Upper lobe of right lung (tissue), 1 donor: Measurements from ENCODE around the gene CRIP1. TPM values are rescaled to one million over a fixed set of nuclear protein-coding genes. Genes with fewer than 3 reads are reported as not detected.
A peak's percentile ranks its signal among the peaks of the same experiment; 100 is the strongest.

Source experiments
- ATAC-seq: fragments of 200-7000 bp; cut with Tn5 transposase; one replicate; pipeline ENCODE4 v1.9.1; 2020; ENCODE audit warnings: mild to moderate bottlenecking, moderate library complexity
- DNase-seq: peaks from one replicate; pipeline ENCODE4 v3.0.0-alpha.2; 2020
- H3K27ac ChIP-seq: fragments of 200-600 bp; one replicate; pipeline ENCODE4 v1.8.0; 2022
- H3K27me3 ChIP-seq: fragments of 200-600 bp; one replicate; pipeline ENCODE4 v1.8.0; 2022; ENCODE audit warnings: mild to moderate bottlenecking
- H3K36me3 ChIP-seq: fragments of 200-600 bp; one replicate; pipeline ENCODE4 v1.8.0; 2022
- H3K4me1 ChIP-seq: fragments of 200-600 bp; one replicate; pipeline ENCODE4 v1.8.0; 2022
- H3K4me3 ChIP-seq: fragments of 200-600 bp; one replicate; pipeline ENCODE4 v1.8.0; 2022; ENCODE audit warnings: mild to moderate bottlenecking
- H3K9me3 ChIP-seq: fragments of 200-600 bp; one replicate; pipeline ENCODE4 v1.8.0; 2022
- CTCF ChIP-seq: fragments of 200-600 bp; IDR thresholded peaks from one replicate; pipeline ENCODE4 v1.8.0; 2022; ENCODE audit warnings: antibody characterized with exemption
- intact Hi-C: fragments of 100-400 bp; cut with DNase I; formaldehyde crosslinking; loops from one replicate; pipeline ENCODE4 v1.11.0; 2022
- total RNA-seq: library from RNA; stranded (reverse); fragmentation: NEBNext Ultra II Directional; extraction: Animal tissue kit (Norgen Biotek cat#: 25700); gene quantifications from one replicate; pipeline ENCODE4 v1.2.1, GENCODE V29; 2021
- donor health status: DM: no; HTN: yes; CAD: no; lungs with severe emphysema.

The CRIP1 gene
- total RNA-seq, 1 donor from 2014 or later: 96.2 TPM

DNA sequence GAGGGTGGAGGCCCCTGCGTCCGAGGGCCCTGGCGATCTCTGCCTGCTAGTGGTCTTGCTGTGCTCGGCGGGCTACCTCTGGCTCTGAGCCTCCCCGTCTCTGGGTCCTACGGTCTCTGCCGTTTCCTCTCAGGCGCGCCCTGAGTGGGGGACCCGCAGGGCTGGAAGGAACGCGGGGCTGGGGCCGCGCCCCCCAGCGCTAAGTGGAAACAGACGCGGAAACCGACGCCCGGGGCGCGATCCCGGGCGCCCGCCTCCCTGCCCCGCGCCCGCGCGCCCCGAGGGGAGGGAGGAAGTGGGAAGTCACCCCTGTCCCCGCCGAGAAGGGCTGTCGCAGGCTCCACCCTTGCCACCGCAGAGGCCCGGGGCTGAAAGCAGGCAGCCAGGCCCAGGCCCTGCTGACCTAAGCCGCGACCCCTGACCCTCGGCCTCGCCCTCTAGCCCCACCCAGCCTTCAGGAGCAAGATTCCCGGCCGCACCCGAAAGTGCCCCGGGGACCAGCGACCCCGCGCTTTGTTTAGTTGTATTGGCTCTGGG is 831 bp downstream of the CRIP1 start:
- intact Hi-C loops: no loop called here
- Histone ChIP-seq H3K27me3 (no peaks in the 10 kb centered on the region), H3K36me3 (no peaks in the 10 kb centered on the region), H3K9me3 (no peaks in the 10 kb centered on the region), H3K27ac (peak overlapping the region; percentile 91), H3K4me1 (peaks cover 52% of the 10 kb centered on the region), H3K4me3 (peak overlapping the region; percentile 73)
- DNase-seq (peak; percentile 88), ATAC-seq (peak; percentile 5)
- no peak for TF ChIP-seq CTCF

GRCh38 chr14:105487986-105488777 is 1.5 kb downstream of the CRIP1 start:
- Histone ChIP-seq H3K27ac (peak overlapping the region; percentile 91), H3K36me3 (no peaks in the 10 kb centered on the region), H3K4me1 (peaks cover 45% of the 10 kb centered on the region), H3K9me3 (no peaks in the 10 kb centered on the region), H3K4me3 (peak overlapping the region; percentile 73), H3K27me3 (no peaks in the 10 kb centered on the region)
- no peak for ATAC-seq
- TF ChIP-seq CTCF: peak; percentile 10
- no peak for DNase-seq
- intact Hi-C loops: no loop called here

DNA sequence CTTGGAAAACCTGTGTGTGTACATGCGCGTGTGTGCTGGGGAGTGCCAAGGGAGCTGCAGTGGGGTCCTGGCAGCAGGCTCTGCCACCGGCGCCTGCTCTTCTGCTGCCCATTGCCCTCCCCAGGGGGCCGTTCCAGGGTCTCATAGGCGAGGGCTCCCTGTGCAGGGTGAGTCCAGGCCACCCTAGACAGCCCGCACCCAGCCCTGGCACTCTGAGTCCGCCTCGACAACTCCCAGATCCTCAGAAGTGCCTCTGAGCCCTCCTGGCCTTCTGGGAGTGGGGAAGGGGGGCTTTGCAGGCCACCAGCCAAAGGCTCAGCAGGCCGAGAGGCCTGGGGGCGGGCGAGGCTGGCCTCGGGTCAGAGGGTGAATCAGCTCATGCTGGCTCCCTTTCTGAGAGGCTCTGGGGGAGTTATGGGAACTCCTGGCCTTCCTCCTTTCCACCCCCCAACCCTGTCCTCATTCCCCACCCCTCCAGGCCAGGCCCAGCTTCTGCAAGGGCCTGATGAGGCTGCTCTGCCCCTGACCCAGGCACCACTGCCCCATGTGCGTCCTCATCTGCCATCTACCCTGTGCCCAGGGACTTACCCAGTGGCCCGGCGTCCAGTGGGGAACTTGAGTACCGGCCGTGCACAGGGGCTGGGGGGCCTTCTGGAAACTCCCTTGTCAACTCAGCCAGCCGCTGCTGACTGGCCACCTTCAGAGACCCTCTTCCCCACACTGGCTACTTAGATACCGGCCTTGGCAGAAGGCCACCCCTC is 2.3 kb downstream of the CRIP1 start:
- ATAC-seq (no peak), DNase-seq (no peak)
- H3K4me3 ChIP-seq: peak overlapping the region; percentile 73
- no peaks in the 10 kb centered on the region for H3K9me3 ChIP-seq
- peaks cover 39% of the 10 kb centered on the region for H3K4me1 ChIP-seq
- intact Hi-C loops: no loop called here
- no peaks in the 10 kb centered on the region for H3K36me3 ChIP-seq
- H3K27ac ChIP-seq: peak overlapping the region; percentile 91
- no peaks in the 10 kb centered on the region for H3K27me3 ChIP-seq
- TF ChIP-seq CTCF: no peak

DNA sequence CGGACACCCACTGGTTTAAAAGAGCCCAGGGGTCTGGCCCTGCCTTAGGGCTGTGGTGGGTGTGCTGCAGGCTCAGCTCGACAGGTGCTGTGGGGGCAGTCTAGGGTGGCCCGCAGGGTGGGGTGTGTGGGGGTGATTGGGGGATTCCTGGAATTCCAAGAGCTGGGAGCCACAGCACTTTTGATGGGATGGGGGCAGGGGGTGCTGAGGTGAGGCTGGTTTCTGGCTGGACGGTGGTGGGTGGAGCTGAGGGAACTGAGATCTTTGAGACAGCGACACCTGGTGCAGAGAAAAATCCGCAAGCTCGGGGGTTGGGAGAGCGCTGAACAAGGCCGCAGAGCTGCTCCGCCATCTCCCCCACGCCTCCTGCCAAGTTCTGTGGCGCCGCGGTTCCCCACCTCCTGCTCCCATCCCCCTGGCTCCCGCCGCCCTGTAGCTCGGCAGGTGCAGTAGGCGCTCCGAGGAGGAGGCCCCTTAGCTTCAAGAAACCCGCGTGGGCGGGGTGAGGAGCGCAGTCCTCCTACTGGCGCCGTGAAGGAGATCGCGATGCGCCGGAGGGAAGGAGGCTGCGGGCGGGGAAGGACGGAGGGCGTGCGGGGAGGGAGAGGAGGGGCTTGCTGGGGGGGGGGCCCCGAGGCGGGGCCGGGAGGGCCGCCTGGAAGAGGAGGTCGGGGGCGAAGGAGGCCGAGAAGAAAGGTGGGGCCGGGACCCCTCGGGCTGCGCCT is 3.0 kb downstream of the CRIP1 start:
- no peaks in the 10 kb centered on the region for H3K9me3 ChIP-seq
- no peaks in the 10 kb centered on the region for H3K27me3 ChIP-seq
- no peaks in the 10 kb centered on the region for H3K36me3 ChIP-seq
- DNase-seq (peak; percentile 89), ATAC-seq (peak; percentile 11)
- peak; percentile 53 for TF ChIP-seq CTCF
- H3K27ac ChIP-seq: peak overlapping the region; percentile 91
- H3K4me1 ChIP-seq: peaks cover 35% of the 10 kb centered on the region
- peak overlapping the region; percentile 73 for H3K4me3 ChIP-seq
- intact Hi-C loops: loop anchor here (10.0 kb wide), 1 partner anchor 95 kb away; the partner anchor contains the start of gene TEX22

DNA sequence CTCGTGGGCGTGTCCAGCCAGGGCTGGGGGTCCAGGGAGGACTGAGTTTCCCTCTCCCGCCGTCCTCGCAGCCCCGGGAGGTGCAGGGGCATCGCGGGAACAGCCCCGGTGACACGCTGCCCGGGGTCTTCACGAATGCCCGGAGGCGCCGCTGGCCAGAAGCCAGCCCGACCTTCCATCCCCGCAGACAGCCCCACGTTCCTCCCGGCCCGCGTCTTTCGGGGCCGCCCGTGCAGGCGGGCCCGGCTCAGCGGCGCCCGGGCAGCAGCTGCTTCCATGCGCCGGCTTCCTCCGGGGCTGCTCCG is 3.5 kb downstream of the CRIP1 start:
- no peak for TF ChIP-seq CTCF
- H3K27me3 ChIP-seq: no peaks in the 10 kb centered on the region
- H3K9me3 ChIP-seq: no peaks in the 10 kb centered on the region
- peak overlapping the region; percentile 91 for H3K27ac ChIP-seq
- peak overlapping the region; percentile 73 for H3K4me3 ChIP-seq
- DNase-seq (no peak), ATAC-seq (no peak)
- intact Hi-C loops: loop anchor here (10.0 kb wide), 1 partner anchor 95 kb away; the partner anchor contains the start of gene TEX22
- peaks cover 35% of the 10 kb centered on the region for H3K4me1 ChIP-seq
- H3K36me3 ChIP-seq: no peaks in the 10 kb centered on the region
